Left ventricle myocardium inferior (tissue), 1 donor: ENCODE results near the gene USF2. TPM values are rescaled to one million over a fixed set of nuclear protein-coding genes. Genes with fewer than 3 reads are reported as not detected.

Experiments
- DNase-seq: peaks from one replicate; pipeline ENCODE4 v3.0.0-alpha.2; 2020
- H3K27ac ChIP-seq: fragments of 200-600 bp; replicated peaks from 2 replicates; pipeline ENCODE4 v1.8.0; 2021
- H3K27me3 ChIP-seq: fragments of 200-600 bp; 2 replicates; pipeline ENCODE4 v1.8.0; 2021; ENCODE audit warnings: low read depth
- H3K36me3 ChIP-seq: fragments of 200-600 bp; 2 replicates; pipeline ENCODE4 v1.8.0; 2021
- H3K4me1 ChIP-seq: fragments of 200-600 bp; 2 replicates; pipeline ENCODE4 v1.8.0; 2021
- H3K4me3 ChIP-seq: fragments of 200-600 bp; 2 replicates; pipeline ENCODE4 v1.8.0; 2021; ENCODE audit warnings: mild to moderate bottlenecking, moderate library complexity
- H3K9me3 ChIP-seq: fragments of 200-600 bp; replicated peaks from 2 replicates; pipeline ENCODE4 v1.8.0; 2021
- intact Hi-C: fragments of 100-400 bp; cut with micrococcal nuclease; formaldehyde crosslinking; loops from one replicate; pipeline ENCODE4 v1.11.0; 2022
- total RNA-seq: library from RNA; stranded (reverse); fragmentation: NEBNext Ultra II Directional; extraction: Animal tissue kit (Norgen Biotek cat#: 25700); gene quantifications from one replicate; pipeline ENCODE4 v1.2.1, GENCODE V29; 2021
- TF ChIP-seq, protein P1 (sequence below): fragments of 200-600 bp; IDR thresholded peaks from 2 replicates; pipeline ENCODE4 v1.8.0; 2021; ENCODE audit warnings: antibody characterized with exemption, mild to moderate bottlenecking, borderline replicate concordance
- donor health status: DM: no; HTN: yes; CAD: no; lungs with severe emphysema.

Gene USF2
- total RNA-seq, 1 donor from 2014 or later: 147 TPM

DNA sequence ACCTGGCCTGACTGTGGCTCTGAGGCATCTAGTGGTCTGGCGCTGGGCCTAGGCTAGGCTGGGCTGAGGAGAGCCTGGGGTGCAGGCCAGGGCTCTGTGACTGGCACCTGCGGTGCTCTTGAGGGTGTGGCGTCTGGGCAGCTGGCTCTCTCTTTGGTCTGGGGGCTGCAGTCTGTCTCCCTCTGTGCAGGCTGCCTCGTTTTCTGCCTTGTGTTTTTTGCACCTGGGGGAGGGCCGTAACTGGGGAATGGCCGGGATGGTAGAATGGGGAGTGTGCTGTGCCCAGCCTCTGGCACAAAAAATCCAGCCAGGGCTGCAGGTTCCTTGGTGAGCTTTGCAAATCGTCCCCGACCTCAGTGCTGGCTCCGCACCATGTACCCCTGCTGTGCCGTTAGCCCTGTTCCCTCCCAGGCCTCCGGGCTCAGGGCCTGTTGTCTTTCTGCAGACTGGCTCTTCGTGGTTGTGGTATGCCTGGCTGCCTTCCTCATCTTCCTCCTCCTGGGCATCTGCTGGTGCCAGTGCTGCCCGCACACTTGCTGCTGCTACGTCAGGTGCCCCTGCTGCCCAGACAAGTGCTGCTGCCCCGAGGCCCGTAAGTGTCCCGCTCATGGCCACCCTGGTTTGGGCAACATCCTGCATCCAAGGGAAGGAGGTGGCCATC is 6.5 kb upstream of the USF2 start:
- no peak overlapping the region for H3K4me3 ChIP-seq
- TF ChIP-seq, protein P1, sequence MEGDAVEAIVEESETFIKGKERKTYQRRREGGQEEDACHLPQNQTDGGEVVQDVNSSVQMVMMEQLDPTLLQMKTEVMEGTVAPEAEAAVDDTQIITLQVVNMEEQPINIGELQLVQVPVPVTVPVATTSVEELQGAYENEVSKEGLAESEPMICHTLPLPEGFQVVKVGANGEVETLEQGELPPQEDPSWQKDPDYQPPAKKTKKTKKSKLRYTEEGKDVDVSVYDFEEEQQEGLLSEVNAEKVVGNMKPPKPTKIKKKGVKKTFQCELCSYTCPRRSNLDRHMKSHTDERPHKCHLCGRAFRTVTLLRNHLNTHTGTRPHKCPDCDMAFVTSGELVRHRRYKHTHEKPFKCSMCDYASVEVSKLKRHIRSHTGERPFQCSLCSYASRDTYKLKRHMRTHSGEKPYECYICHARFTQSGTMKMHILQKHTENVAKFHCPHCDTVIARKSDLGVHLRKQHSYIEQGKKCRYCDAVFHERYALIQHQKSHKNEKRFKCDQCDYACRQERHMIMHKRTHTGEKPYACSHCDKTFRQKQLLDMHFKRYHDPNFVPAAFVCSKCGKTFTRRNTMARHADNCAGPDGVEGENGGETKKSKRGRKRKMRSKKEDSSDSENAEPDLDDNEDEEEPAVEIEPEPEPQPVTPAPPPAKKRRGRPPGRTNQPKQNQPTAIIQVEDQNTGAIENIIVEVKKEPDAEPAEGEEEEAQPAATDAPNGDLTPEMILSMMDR: no peak
- H3K9me3 ChIP-seq: no peaks in the 10 kb centered on the region
- H3K36me3 ChIP-seq: no peaks in the 10 kb centered on the region
- no peaks in the 10 kb centered on the region for H3K27me3 ChIP-seq
- peaks cover 46% of the 10 kb centered on the region for H3K4me1 ChIP-seq
- intact Hi-C loops: no loop called here
- no peak overlapping the region for H3K27ac ChIP-seq
- DNase-seq: no peak

DNA sequence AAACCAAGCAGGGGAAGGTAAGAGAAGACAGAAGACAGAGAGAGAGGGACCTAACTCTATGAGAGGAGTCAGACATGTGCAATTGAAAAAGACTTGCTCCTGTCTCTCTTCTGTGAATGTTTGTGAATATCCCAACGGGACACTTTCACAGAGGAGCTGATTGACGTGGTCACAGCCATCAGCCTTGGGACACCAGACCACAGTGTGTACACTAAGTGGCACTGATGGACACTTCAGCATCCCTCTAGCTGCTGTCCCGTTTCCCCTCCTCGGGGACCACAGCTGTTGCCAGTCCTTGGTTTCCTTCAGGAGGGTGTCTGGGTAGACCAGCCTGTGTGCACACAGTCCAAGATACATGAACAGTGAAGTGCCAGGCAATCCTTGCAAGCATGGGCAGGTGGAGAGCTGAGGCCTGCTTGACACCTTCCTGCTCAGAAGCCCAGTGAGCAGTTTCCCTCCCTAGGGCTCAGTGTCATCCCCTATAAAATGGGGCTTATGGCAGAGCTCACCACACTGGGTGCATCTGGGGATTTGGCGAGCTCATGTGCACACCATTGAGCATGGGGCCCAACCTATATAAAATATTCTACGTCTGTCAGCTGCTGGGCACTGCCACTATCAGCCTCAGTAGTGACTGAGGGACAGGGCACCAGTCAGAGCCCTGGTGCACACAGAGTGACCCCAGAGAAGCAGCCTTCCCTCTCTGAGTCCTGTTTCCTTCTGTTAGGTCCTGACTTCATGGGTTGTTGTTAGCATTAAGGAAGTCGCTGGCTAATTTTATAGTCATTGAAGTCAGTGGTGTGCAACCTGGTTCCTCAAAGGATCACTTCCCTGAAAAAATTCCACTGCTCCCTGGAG is 4.3 kb upstream of the USF2 start:
- Histone ChIP-seq H3K4me3 (no peak overlapping the region), H3K27me3 (no peaks in the 10 kb centered on the region), H3K36me3 (no peaks in the 10 kb centered on the region), H3K4me1 (peaks cover 54% of the 10 kb centered on the region), H3K9me3 (no peaks in the 10 kb centered on the region), H3K27ac (peak overlapping the region; percentile 99)
- no peak for DNase-seq
- TF ChIP-seq, protein P1: no peak
- intact Hi-C loops: no loop called here

- intact Hi-C loops: no loop called here
- Histone ChIP-seq H3K4me1 (peaks cover 62% of the 10 kb centered on the region), H3K27ac (peak overlapping the region; percentile 99)
These were observed 3.4 kb upstream of the USF2 start for GRCh38 chr19:35265126-35265899.

GRCh38 chr19:35265900-35266519 is 2.8 kb upstream of the USF2 start:
- no peaks in the 10 kb centered on the region for H3K27me3 ChIP-seq
- H3K4me3 ChIP-seq: peak overlapping the region; percentile 95
- no peaks in the 10 kb centered on the region for H3K9me3 ChIP-seq
- H3K27ac ChIP-seq: peak overlapping the region; percentile 99
- no peak for DNase-seq
- intact Hi-C loops: no loop called here
- TF ChIP-seq, protein P1: no peak
- peaks cover 8% of the 10 kb centered on the region for H3K36me3 ChIP-seq
- H3K4me1 ChIP-seq: peaks cover 63% of the 10 kb centered on the region

More at GRCh38 chr19:35265126-35265899, 3.4 kb upstream of the USF2 start:
- no peaks in the 10 kb centered on the region for H3K27me3 ChIP-seq
- H3K9me3 ChIP-seq: no peaks in the 10 kb centered on the region
- peaks cover 1% of the 10 kb centered on the region for H3K36me3 ChIP-seq
- TF ChIP-seq, protein P1: no peak
- no peak overlapping the region for H3K4me3 ChIP-seq
- DNase-seq: no peak
